Measurements from ENCODE around the gene AKAP1. TPM values are rescaled to one million over a fixed set of nuclear protein-coding genes. Genes with fewer than 3 reads are reported as not detected.
A peak's percentile ranks its signal among the peaks of the same experiment; 100 is the strongest.

AKAP1 gene
- total RNA-seq, 2 experiments from 2014 or later = 41.8 to 49.0 TPM

GRCh38 chr17:57068707-57069106 is 16.3 kb upstream of the AKAP1 start:
- no peak for DNase-seq (ENCODE audit: low spot score)
- Histone ChIP-seq H3K79me2 (ENCODE audit: insufficient read depth, low read depth, low read length) (no peaks in the 10 kb centered on the region), H3K9me2 (ENCODE audit: insufficient read depth, low read length) (no peaks in the 10 kb centered on the region), H3K4me2 (ENCODE audit: low read length) (no peak overlapping the region), H3K9me3 (ENCODE audit: low read length) (no peaks in the 10 kb centered on the region), H3K4me1 (ENCODE audit: insufficient read depth, low read length, poor library complexity, severe bottlenecking) (no peaks in the 10 kb centered on the region), H3K36me3 (ENCODE audit: insufficient read depth, low read length) (no peaks in the 10 kb centered on the region), H3K27ac (ENCODE audit: low read depth, low read length, poor library complexity, severe bottlenecking) (no peak overlapping the region), H2AFZ (ENCODE audit: low read length) (peak overlapping the region; percentile 48; the same call in 1 of the 2 replicates), H4K20me1 (ENCODE audit: insufficient read depth, low read length) (no peaks in the 10 kb centered on the region), H3K4me3 (ENCODE audit: low read depth, low read length, poor library complexity, severe bottlenecking) (no peak overlapping the region)
- no TSS peak for BruUV-seq (replicated peaks)
- intact Hi-C loops (cut with micrococcal nuclease; ENCODE audit: unreplicated experiment) = no loop called here
- no peak for TF ChIP-seq EZH2phosphoT487 (IDR thresholded peaks at IDR 0.05; ENCODE audit: borderline replicate concordance, low read depth, low read length)
- TF ChIP-seq, protein P1, sequence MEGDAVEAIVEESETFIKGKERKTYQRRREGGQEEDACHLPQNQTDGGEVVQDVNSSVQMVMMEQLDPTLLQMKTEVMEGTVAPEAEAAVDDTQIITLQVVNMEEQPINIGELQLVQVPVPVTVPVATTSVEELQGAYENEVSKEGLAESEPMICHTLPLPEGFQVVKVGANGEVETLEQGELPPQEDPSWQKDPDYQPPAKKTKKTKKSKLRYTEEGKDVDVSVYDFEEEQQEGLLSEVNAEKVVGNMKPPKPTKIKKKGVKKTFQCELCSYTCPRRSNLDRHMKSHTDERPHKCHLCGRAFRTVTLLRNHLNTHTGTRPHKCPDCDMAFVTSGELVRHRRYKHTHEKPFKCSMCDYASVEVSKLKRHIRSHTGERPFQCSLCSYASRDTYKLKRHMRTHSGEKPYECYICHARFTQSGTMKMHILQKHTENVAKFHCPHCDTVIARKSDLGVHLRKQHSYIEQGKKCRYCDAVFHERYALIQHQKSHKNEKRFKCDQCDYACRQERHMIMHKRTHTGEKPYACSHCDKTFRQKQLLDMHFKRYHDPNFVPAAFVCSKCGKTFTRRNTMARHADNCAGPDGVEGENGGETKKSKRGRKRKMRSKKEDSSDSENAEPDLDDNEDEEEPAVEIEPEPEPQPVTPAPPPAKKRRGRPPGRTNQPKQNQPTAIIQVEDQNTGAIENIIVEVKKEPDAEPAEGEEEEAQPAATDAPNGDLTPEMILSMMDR (conservative IDR thresholded peaks at IDR 0.05; ENCODE audit: low read length) = no peak
- POLR2A ChIA-PET = interaction anchor here (0.8 kb wide), 2 partner anchors 14 to 64 kb away, joined by 3 read pairs; no protein-coding TSS in a partner anchor
- CTCF ChIA-PET (ENCODE audit: unreplicated experiment) = no interaction called here

GRCh38 chr17:57071991-57072944 is 12.8 kb upstream of the AKAP1 start:
- intact Hi-C loops (cut with micrococcal nuclease; ENCODE audit: unreplicated experiment) = no loop called here
- POLR2A ChIA-PET = interaction anchor here (0.6 kb wide), 2 partner anchors 10 to 76 kb away, joined by 3 to 5 read pairs; no protein-coding TSS in a partner anchor
- H2AFZ ChIP-seq (ENCODE audit: low read length) = no peak overlapping the region

More at GRCh38 chr17:57071991-57072944, 12.8 kb upstream of the AKAP1 start:
- no peaks in the 10 kb centered on the region for H4K20me1 ChIP-seq (ENCODE audit: insufficient read depth, low read length)
- no peak for DNase-seq (ENCODE audit: low spot score)
- TF ChIP-seq, protein P1 (conservative IDR thresholded peaks at IDR 0.05; ENCODE audit: low read length) = no peak
- no peak for TF ChIP-seq EZH2phosphoT487 (IDR thresholded peaks at IDR 0.05; ENCODE audit: borderline replicate concordance, low read depth, low read length)
- no peak overlapping the region for H3K27ac ChIP-seq (ENCODE audit: low read depth, low read length, poor library complexity, severe bottlenecking)
- H3K4me1 ChIP-seq (ENCODE audit: insufficient read depth, low read length, poor library complexity, severe bottlenecking) = peaks cover 12% of the 10 kb centered on the region
- CTCF ChIA-PET (ENCODE audit: unreplicated experiment) = no interaction called here
- no peaks in the 10 kb centered on the region for H3K9me3 ChIP-seq (ENCODE audit: low read length)
- H3K36me3 ChIP-seq (ENCODE audit: insufficient read depth, low read length) = no peaks in the 10 kb centered on the region
- BruUV-seq (replicated peaks) = no TSS peak
- no peaks in the 10 kb centered on the region for H3K79me2 ChIP-seq (ENCODE audit: insufficient read depth, low read depth, low read length)
- no peak overlapping the region for H3K4me3 ChIP-seq (ENCODE audit: low read depth, low read length, poor library complexity, severe bottlenecking)
- H3K9me2 ChIP-seq (ENCODE audit: insufficient read depth, low read length) = no peaks in the 10 kb centered on the region
- H3K4me2 ChIP-seq (ENCODE audit: low read length) = no peak overlapping the region
